ENCODE measurements around the gene GPR183. TPM values are rescaled to one million over a fixed set of nuclear protein-coding genes. Genes with fewer than 3 reads are reported as not detected.

The GPR183 gene
- total and polyA plus RNA-seq, 2 donors (not counting 1 experiment from before 2014, with no cell fraction given), result 0.27 TPM; not detected in 1

DNA sequence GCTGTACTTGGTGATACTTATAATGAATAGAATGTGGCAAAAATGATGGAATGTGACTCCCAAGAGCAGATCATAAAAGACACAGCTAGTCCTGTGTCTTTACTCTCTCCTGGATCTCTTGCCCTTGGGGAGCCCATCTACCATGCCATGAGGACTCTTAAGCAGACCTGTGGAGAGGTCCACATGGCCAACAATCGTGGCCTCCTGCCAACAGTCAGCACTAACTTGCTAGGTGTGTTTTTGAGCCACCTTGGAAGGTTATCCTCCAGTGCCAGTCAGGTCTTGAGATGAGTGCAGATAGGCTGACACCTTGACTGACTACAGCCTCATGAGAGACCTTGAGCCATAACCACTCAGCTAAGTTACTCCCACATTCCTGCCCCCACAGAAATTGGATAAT, 22.3 kb upstream of the GPR183 start:
- TF ChIP-seq, protein P1, sequence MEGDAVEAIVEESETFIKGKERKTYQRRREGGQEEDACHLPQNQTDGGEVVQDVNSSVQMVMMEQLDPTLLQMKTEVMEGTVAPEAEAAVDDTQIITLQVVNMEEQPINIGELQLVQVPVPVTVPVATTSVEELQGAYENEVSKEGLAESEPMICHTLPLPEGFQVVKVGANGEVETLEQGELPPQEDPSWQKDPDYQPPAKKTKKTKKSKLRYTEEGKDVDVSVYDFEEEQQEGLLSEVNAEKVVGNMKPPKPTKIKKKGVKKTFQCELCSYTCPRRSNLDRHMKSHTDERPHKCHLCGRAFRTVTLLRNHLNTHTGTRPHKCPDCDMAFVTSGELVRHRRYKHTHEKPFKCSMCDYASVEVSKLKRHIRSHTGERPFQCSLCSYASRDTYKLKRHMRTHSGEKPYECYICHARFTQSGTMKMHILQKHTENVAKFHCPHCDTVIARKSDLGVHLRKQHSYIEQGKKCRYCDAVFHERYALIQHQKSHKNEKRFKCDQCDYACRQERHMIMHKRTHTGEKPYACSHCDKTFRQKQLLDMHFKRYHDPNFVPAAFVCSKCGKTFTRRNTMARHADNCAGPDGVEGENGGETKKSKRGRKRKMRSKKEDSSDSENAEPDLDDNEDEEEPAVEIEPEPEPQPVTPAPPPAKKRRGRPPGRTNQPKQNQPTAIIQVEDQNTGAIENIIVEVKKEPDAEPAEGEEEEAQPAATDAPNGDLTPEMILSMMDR (conservative IDR thresholded peaks at IDR 0.05 in 1 of 2, IDR thresholded peaks at IDR 0.05 in 1 of 2; ENCODE audit: low read depth in 1 of 2, low read length in 2 of 2), result no peak
- TF ChIP-seq EZH2 (IDR thresholded peaks at IDR 0.05; ENCODE audit: low read length, missing control alignments), result no peak
- H3K9ac ChIP-seq (ENCODE audit: insufficient read depth, low read length), result no peak overlapping the region
- no peak overlapping the region for H3K4me3 ChIP-seq (replicated peaks in 1 of 4; ENCODE audit: control extremely low read depth in 1 of 4, insufficient read depth in 1 of 4, low read depth in 3 of 4, low read length in 4 of 4)
- peaks cover 2% of the 10 kb centered on the region for H3K4me1 ChIP-seq (ENCODE audit: control insufficient read depth, extremely low read depth, insufficient read depth, low read length)
- H3K27me3 ChIP-seq (ENCODE audit: control insufficient read depth, insufficient read depth, low read length), result no peaks in the 10 kb centered on the region
- H3K36me3 ChIP-seq (ENCODE audit: control insufficient read depth, insufficient read depth, low read length), result no peaks in the 10 kb centered on the region
- no peak overlapping the region for H2AFZ ChIP-seq (ENCODE audit: low read length)
- H3K79me2 ChIP-seq (ENCODE audit: control insufficient read depth, insufficient read depth, low read length), result no peaks in the 10 kb centered on the region
- no peak overlapping the region for H3K27ac ChIP-seq (ENCODE audit: insufficient read depth, low read length)
- no peak for DNase-seq (ENCODE audit: low read depth in 2 of 2)
- no peak overlapping the region for H3K4me2 ChIP-seq (ENCODE audit: extremely low read depth, insufficient read depth, low read length)
- H3K9me3 ChIP-seq (ENCODE audit: control insufficient read depth, insufficient read depth, low read depth, low read length), result no peaks in the 10 kb centered on the region
- no peaks in the 10 kb centered on the region for H4K20me1 ChIP-seq (ENCODE audit: control insufficient read depth, extremely low read depth, insufficient read depth, low read length)

GRCh38 chr13:99327761-99328160, 20.6 kb upstream of the GPR183 start:
- no peak overlapping the region for H3K9ac ChIP-seq (ENCODE audit: insufficient read depth, low read length)
- no peaks in the 10 kb centered on the region for H3K27me3 ChIP-seq (ENCODE audit: control insufficient read depth, insufficient read depth, low read length)
- no peak overlapping the region for H3K4me2 ChIP-seq (ENCODE audit: extremely low read depth, insufficient read depth, low read length)
- no peak overlapping the region for H3K4me3 ChIP-seq (replicated peaks in 1 of 4; ENCODE audit: control extremely low read depth in 1 of 4, insufficient read depth in 1 of 4, low read depth in 3 of 4, low read length in 4 of 4)
- TF ChIP-seq, protein P1 (conservative IDR thresholded peaks at IDR 0.05 in 1 of 2, IDR thresholded peaks at IDR 0.05 in 1 of 2; ENCODE audit: low read depth in 1 of 2, low read length in 2 of 2), result no peak
- no peak for TF ChIP-seq EZH2 (IDR thresholded peaks at IDR 0.05; ENCODE audit: low read length, missing control alignments)
- H3K4me1 ChIP-seq (ENCODE audit: control insufficient read depth, extremely low read depth, insufficient read depth, low read length), result peaks cover 10% of the 10 kb centered on the region
- no peak overlapping the region for H3K27ac ChIP-seq (ENCODE audit: insufficient read depth, low read length)
- no peaks in the 10 kb centered on the region for H3K9me3 ChIP-seq (ENCODE audit: control insufficient read depth, insufficient read depth, low read depth, low read length)
- no peaks in the 10 kb centered on the region for H3K36me3 ChIP-seq (ENCODE audit: control insufficient read depth, insufficient read depth, low read length)
- H2AFZ ChIP-seq (ENCODE audit: low read length), result no peak overlapping the region
- no peaks in the 10 kb centered on the region for H3K79me2 ChIP-seq (ENCODE audit: control insufficient read depth, insufficient read depth, low read length)
- no peak for DNase-seq (ENCODE audit: low read depth in 2 of 2)
- H4K20me1 ChIP-seq (ENCODE audit: control insufficient read depth, extremely low read depth, insufficient read depth, low read length), result no peaks in the 10 kb centered on the region

DNA sequence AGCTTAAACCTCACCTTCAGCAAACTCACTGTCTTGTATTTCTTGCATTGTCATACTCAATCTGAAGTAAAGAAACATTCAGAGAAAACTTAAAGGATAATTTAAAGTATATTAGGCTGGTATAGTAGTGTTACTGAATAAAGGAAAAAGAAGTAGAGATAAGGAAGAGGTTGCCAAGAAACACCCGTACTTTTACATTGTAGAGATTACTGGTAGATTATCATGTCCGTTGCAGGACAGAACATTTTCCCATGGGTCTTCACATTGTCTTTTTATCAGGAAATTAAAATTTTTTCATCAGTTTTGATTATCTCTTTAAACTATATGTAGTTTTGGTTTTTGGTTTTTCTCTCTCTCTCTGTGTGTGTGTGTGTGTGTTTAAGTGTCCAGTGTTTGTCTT, 19.9 kb upstream of the GPR183 start:
- Histone ChIP-seq H3K27ac (ENCODE audit: insufficient read depth, low read length) (no peak overlapping the region), H3K79me2 (ENCODE audit: control insufficient read depth, insufficient read depth, low read length) (no peaks in the 10 kb centered on the region)

More for the DNA sequence above, 19.9 kb upstream of the GPR183 start:
- no peaks in the 10 kb centered on the region for H3K27me3 ChIP-seq (ENCODE audit: control insufficient read depth, insufficient read depth, low read length)
- TF ChIP-seq, protein P1 (conservative IDR thresholded peaks at IDR 0.05 in 1 of 2, IDR thresholded peaks at IDR 0.05 in 1 of 2; ENCODE audit: low read depth in 1 of 2, low read length in 2 of 2), result no peak
- no peak for TF ChIP-seq EZH2 (IDR thresholded peaks at IDR 0.05; ENCODE audit: low read length, missing control alignments)
- H3K4me1 ChIP-seq (ENCODE audit: control insufficient read depth, extremely low read depth, insufficient read depth, low read length), result peaks cover 15% of the 10 kb centered on the region
- no peak for DNase-seq (ENCODE audit: low read depth in 2 of 2)
- no peaks in the 10 kb centered on the region for H4K20me1 ChIP-seq (ENCODE audit: control insufficient read depth, extremely low read depth, insufficient read depth, low read length)
- H3K4me3 ChIP-seq (replicated peaks in 1 of 4; ENCODE audit: control extremely low read depth in 1 of 4, insufficient read depth in 1 of 4, low read depth in 3 of 4, low read length in 4 of 4), result no peak overlapping the region
- no peaks in the 10 kb centered on the region for H3K36me3 ChIP-seq (ENCODE audit: control insufficient read depth, insufficient read depth, low read length)
- H3K4me2 ChIP-seq (ENCODE audit: extremely low read depth, insufficient read depth, low read length), result no peak overlapping the region
- H2AFZ ChIP-seq (ENCODE audit: low read length), result no peak overlapping the region
- H3K9me3 ChIP-seq (ENCODE audit: control insufficient read depth, insufficient read depth, low read depth, low read length), result no peaks in the 10 kb centered on the region
- no peak overlapping the region for H3K9ac ChIP-seq (ENCODE audit: insufficient read depth, low read length)
